Fibroblast of gingiva (primary cell): ENCODE data around the gene FNBP1.
"Not testable (repeated sequence)": the region's sequence is repeated elsewhere in the genome, so short reads cannot be mapped to it uniquely, and the experiment has no call there.

Experiments
- DNase-seq: peaks from one replicate; pipeline ENCODE4 v3.0.0-alpha.2; 2011; ENCODE audit warnings: low read depth

FNBP1 gene

DNA sequence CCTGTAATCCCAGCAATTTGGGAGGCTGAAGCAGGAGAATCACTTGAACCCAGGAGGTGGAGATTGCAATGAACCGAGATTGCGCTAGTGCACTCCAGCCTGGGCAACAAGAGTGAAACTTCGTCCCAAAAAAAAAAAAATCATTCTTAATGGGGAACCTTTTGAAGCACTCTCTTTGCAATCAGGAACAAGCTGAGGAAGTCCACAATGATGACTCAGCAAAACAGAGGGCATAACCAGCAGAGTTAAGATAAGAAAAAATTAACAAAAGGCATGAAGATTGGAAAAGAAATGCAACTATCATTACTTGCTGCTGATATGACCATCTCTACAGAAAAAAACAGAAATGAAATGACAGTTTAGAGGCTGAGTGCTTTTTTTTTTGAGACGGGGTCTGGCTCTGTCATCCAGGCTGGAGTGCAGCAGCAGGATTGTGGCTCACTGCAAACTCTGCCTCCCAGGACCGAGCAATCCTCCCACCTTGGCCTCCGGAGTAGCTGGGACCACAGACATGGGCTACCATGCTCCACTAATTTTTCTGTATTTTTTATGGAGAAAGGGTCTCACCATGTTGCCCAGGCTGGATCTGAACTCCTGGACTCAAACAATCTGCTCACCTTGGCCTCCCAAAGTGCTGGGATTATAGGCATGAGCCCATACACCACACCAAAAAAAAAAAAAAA is 88.0 kb downstream of the FNBP1 start:
- no peak for DNase-seq

DNA sequence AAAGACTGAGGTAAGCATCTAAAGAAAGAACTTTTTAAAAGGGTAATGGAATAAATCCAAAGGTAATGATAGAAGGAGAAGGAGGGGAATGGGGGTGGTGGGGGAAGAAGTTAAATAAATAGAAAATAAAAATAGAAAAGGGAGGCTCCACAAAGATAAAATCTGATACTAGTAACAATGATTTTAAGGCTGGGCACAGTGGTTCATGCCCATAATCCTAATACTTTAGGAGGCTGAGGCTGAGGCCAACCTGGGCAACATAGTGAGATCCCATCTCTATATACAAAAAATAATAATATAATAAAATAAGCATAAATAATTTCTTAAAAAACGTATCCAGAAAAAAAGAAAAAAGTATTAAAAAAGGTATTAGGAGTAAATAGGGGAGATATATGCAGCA is 89.3 kb downstream of the FNBP1 start:
- DNase-seq = no peak

DNA sequence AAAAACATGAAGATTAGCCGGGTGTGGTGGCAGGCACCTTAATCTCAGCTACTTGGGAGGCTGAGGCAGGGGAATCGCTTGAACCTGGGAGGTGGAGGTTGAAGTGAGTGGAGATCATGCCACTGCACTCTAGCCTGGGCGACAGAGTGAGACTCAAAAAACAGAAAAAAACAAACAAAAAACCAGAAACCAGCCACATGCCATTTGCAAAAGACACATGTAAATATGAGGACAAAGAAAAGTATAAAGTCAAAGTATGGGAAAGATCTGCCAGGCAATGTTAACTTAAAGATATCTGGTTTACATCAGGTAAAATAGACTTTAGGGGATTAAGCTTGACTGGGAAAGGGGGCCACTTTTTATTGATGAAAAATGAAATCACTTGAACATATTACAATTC is 90.7 kb downstream of the FNBP1 start:
- no peak for DNase-seq

DNA sequence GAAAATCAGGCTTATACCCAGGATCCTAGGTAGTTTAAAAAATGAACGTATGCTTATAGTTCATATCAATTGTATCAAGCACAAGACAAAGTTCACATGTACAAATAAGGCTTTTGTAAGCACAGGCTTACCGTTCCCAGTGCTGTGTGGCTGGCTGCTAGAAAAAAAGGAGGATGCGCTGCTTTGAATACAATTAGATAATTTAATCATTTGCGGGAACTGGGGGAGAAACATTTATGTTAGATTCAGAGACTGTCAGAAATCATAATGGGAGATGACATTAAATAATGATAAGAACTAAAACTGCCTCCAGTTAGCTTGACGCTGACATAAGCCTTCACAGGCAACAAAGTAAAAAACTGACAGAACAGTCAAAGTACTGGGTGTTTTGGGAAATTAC is 93.2 kb downstream of the FNBP1 start:
- no peak for DNase-seq

DNA sequence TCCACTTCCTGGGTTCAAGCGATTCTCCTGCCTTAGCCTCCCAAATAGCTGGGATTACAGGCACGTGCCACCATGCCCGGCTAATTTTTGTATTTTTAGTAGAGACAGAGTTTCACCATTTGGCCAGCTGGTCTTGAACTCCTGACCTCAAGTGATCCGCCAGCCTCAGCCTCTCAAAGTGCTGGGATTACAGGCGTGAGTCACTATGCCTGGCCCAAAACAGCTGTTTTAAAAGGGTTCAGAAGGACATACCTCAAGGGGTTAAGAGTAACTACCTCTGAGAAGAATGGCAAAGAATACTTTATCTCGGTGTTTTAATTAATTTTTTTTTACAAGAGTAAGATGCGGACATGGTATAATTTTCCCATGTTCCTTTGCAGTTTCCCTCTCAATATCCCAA is 94.4 kb downstream of the FNBP1 start:
- DNase-seq = not testable (repeated sequence)

DNA sequence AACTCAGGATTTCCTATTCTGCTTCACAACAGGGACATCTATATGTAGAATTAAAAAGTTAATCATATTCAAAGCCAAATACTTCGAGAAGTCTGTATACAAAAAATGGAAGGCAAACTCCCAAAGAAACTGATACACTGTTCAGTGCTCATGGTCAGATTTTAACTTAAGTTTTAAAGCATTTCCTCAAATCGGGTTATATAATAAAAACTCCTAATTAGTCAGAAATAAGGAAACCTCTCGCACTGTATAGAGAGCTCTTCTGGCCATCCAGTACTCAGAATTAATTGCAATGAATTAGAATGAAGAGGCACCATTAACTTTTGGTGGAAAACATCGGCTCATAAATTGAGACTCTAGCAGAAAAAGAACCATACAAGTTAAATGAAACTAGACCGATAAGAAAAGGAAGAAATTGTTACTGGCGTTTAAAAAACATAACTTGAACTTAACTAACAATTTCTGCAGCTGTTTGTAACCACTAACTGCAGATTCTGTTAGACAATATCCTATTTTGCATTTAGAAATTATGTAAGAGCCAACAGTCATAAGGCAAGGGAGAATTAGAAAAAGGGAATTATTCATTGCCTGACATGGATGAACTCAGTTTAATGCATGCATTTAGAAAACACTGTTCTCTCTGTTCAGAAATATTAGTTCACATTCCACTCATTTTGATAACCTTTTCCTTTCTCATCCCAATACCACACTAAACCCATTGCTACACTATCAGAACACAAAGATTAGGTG is 96.6 kb downstream of the FNBP1 start:
- no peak for DNase-seq

DNA sequence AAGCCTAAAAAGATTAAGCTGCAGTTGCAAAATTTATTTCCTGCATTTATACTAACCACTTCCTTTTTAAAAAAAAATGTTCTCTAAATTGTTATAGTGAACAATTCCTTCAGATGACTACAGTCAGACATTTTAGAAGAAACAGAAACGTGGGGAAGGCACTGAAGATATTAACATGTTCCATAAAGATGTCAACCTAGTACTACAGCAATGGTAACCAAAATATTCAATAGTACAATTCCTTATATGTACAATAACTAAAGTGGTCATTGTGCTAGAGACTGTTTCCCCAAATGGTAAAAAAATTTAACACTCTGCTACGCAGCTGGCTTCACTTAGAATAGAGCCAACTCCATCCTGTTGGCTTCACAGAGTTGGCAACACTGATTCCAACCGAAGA is 97.7 kb downstream of the FNBP1 start:
- DNase-seq = no peak

DNA sequence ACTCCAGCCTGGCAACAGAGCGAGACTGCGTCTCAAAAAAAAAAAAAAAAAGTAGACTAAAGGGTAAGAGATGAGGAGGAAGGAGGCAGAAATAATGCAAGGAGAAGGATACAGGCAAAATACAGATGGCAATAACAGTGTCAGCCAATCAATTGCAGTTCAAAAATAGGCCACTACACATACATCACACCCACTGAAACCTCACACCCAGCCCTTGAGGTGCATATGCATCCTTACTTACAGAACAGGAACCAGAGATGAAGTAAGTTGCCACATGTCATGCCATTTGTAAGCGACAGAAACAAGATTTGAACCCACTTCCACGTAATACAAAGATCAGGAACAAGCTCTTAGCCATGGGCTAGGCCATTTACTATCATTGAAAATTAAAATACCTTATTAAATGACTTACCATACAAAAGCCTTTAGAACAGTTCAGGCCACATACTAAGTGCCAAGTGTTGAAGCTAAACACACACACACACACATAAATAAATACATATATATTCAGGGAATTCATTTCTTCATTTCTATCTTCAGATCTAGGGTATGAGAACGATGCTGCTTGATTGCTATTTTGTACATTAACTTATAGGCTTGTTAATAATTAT is 98.4 kb downstream of the FNBP1 start:
- no peak for DNase-seq

DNA sequence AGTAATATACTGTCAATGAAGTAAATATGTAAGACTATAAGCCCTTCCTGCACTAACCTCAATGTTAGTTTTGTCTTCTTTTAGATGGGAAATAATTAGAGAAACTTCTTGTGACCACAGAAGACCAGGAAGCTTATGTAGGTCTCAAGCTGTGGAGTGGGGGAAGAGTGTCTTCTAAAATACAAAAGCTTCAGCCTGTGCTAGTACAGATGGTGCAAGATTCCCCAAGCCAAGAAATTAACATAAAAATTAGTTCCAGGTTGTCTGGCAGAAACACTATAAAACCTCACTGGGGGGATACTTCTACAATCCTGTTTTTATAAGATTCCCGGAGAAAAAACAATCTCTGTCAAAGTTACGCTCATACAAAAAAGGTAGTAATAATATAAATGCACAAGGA is 103.6 kb downstream of the FNBP1 start:
- peak; percentile 60 for DNase-seq

DNA sequence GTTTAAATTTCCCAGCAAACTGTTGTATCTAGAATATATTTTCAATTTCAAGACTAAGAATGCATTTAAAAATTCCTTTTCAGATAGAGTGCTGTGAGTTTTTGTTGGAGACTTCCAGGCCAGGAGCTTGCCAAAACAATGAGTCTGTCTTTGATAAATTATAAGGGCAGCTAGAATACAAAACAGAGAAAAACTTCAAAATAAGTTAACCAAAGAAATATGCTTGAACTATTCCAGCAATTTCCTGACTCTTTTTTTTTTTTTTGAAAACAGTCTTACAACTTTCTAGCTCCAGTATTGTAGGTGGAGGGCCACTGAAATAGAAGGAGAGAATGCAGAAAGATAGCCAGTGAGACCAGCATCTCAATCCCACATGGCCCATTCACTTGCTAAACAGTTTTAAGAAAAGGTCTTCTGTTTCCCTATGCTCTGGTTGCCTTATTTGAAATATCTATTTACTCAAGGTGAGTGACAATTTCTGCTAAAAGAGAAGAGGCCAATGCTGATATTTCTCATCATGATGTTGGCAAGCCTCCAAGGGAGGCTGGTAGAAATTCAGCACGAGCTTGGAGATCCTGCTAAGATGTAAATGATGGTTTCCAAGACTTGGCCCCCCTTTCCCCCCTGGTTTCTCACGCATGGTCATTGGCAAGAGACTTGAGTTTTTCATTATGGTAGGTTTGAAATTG is 104.6 kb downstream of the FNBP1 start:
- DNase-seq = peak; percentile 77

DNA sequence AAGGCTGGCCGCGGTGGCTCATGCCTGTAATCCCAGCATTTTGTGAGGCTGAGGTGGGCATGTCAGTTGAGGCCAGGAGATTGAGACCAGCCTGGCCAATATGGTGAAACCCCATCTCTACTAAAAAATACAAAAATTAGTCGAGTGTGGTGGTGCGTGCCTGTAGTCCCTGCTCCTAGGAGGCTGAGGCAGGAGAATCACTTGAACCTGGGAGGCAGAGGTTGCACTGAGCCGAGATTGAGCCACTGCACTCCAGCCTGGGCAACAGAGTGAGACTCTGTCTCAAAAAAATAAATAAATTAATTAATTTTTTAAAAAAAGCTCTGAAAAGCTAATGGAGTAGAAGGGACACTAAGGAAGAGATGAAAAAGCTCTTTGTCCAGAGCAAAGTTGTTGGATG is 105.1 kb downstream of the FNBP1 start:
- DNase-seq = not testable (repeated sequence)

DNA sequence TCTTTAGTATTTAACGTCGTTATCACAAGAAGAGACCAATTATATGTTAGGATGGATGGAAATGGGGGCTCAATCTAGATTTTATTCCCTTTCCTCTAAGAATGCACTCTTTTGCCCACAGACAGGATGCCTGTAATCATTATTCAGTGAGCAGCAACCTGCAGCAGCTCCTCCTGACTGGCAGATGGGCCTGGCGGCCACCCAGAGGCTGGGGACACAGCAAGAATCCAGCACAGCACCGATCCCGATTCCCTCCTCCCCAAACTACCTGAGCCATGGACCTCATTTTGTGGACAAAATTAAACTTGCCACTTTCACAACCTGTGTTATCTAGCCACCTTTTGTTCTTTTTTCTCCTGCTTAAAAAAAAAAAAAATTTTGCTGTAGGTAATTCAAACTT is 106.8 kb downstream of the FNBP1 start:
- no peak for DNase-seq

DNA sequence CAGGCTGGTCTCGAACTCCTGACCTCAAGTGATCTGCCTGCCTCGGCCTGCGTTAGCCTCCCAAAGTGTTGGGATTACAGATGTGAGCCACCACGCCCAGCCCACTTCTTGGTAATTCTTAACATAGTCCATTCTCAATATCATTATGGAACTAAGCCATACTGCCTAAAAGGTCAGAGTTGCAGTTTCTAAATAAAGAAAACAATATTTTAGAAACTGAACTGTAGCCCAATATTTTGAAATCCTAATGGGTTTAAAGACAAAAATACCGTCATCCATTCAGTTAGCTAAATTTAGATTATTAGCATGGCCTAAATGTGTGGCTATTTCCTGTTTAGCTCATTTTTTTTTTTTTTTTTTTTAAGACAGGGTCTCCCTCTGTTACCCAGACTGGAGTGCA is 108.2 kb downstream of the FNBP1 start:
- DNase-seq = peak; percentile 43

DNA sequence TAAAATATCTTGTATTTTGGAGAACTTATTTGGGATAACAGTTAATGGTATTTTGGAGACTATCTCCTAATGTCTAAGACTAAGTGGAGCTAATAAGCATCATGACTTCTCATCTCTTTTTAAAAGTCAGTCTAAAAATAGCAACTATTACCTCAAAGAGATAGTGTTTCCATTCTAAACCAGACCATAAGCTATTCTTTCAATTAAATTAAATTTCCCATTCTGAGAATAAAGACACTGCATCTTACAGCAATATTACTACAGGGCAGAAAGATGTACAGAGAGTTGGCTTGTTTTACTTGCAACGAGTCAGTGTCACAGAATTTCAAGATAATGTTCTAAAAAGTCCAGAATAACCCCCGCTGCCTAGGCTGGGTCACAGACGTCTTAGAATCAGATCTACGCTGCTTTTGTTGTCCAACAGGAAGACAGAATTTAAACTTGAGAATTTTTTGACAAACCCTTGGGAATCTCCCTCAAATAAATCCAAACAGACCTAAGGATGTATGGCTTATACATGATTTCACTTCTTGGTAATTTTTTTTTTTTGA is 108.9 kb downstream of the FNBP1 start:
- DNase-seq = peak; percentile 59

DNA sequence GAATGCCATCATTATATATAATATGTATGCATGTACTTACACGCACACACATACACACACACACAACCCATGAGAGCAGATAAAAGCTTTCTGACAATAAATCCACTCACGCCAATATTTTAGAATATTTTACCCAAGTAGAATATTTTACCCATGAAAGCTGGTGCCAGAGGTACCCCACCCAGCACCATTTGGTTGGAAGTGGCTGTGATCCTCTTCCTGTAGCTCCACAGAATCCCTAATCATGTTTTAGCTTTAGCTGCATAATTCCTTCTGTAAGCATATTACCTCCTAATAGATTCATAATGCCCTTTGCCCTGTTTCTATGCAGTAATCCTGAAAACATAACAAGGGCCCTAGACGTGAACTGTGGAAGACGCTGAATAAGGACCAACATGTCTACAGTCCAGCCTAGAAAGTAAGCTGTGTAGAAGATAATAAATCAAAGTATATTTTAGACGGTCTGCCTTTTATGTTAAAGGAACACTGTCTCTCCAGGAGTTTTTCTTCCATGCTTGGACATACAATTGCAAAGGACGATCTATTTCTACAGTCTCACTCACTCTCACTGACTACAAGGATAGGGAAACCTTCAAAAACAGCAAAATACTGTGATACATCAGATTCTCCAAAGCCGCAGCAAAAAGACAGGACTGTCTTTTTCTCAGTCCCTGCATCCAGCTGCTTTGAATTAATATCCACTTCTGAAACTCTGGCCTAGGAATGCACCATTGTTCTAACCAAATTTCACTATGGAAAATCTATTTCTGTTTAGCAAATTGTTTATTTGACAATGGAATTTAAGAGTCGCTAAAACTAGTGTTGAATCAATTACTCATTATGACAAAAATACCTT is 109.6 kb downstream of the FNBP1 start:
- DNase-seq = peak; percentile 64

DNA sequence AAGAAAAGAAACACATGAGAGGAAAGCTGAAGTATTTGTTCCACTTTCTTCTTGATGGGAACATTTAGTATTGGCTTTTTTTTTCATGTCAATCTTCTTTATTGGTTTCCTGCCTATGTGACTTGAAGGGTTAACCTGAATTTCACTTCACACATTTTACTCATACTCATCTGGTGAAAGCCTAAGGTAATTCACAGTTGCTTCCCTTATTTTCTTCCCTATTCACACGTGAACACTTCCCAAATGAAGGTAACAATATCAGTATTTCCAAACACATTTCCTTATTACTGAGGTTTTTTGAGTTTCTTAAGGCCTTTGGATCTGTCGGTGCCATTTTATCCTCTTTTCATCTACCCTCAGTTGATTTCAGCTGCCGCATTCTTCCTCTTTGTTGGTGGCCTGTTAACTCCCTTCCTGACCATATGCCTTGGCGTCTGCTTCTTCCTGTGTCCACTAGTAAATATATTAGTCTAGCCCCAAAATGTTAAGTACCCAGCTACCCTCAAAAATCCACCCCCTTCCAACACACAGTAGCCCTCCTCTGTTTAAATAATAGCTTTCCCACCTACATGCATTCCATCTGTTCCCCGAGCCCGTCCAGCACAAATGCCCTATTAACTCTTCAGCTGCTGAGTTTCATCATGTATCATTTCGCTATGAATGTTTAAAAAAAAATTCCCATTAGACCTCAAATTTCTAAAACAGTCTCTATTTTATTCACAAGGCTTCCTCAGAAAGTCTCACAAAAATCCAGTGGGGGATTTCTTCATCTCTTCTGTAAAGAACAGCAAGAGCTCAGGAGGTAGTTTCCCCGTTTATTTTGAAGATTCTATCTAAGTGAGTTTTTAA is 110.5 kb downstream of the FNBP1 start:
- peak; percentile 29 for DNase-seq

DNA sequence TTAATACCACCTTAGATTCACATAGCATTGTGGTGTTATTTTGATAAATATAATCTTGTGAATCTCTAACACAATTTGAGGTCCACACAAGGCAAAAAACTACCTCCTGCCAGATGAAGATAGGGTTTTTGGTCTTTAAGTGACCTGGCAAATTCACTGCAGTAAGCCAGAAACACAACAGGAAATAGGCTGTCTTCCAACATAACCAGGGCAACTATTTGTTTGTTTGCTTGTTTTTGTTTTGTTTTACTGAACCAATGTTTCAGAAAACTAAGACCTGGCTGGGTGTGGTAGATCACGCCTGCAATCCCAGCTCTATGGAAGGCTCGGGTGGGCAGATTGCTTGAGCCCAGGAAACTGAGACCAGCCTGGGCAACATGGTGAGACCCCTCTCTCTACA is 112.2 kb downstream of the FNBP1 start:
- no peak for DNase-seq

DNA sequence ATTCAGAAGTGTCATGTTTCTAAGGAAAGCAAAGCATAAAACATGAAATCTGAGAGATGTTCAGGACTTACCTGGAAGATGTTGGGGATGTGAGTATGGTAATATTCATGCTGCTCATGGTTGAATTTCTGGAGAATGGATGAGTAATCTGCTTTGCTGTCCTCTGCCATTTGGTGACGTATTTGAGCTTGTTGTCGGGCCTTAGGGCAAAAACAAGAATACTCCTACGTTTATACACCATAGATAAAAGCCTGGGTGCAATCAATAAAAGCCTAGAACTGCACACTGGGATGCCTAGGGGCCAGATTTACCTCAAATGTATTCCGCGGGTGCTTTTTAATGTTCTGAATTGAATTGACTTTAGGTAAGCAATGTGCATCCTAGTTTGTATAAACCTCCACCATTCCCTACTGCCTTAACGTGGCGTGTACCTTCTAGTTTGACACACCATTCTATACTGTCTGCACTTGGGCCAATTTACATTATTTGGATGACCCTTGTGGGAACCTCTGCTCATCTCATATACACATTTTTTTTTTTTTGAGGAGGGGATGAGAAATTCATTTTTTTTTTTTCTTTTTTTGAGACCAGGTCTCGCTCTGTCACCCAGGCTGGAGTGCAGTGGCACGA is 113.4 kb downstream of the FNBP1 start:
- DNase-seq = no peak

DNA sequence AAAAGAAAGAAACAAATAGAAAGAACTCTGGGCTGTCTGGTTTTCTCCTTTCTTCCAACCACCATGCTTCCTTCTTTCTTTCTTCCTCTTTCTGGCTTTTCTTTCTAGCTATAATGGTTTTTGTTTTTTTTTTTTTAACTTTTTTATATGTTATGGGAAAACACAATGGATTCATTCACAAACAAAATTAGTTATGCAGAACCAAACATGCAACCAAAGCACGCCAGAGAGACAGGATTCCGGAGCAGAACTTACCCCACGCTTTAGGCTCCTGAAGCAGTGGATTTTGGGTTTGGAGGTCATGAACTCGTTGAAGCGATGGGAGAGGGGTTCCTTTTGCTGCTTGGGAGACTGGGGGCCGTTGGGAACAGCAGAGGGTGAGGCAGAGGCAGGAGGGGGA is 119.4 kb downstream of the FNBP1 start:
- no peak for DNase-seq

DNA sequence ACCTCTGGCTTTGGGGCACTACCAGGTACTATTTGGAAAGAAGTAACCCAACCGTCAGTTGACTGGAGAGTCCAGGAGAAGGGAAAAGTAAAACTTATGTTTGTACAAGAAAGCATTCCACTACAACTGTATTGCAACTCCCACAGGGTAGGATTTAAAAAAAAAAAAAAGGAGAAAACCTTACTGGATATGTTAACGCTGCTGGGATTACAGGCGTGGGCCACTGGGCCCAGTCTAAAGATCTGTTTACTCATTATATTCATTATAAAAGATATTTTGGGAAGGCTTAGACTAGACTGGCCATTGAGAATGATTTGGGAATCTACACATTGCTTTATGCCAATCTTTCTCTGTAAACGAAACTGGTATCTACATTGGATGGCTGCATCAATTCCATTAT is 121.1 kb downstream of the FNBP1 start:
- DNase-seq = no peak
